T-helper 2 cell (primary cell): ENCODE results near the gene TMPRSS2.

ENCODE experiments used
- DNase-seq, 5 experiments: peaks; one replicate each; pipeline versions ENCODE4 v3.0.0 to v3.0.0-alpha.2; 2012 to 2022

Gene TMPRSS2

GRCh38 chr21:41480086-41480690 lies 27.8 kb downstream of the TMPRSS2 start:
- no peak for DNase-seq

- no peak for DNase-seq
Observed at GRCh38 chr21:41479686-41480085, 28.3 kb downstream of the TMPRSS2 start.

- DNase-seq: no peak
Observed at GRCh38 chr21:41478319-41479177, 29.4 kb downstream of the TMPRSS2 start.

GRCh38 chr21:41477641-41478318 lies 30.2 kb downstream of the TMPRSS2 start:
- no peak for DNase-seq

- no peak for DNase-seq
Observed at GRCh38 chr21:41475714-41476420, 32.1 kb downstream of the TMPRSS2 start.

GRCh38 chr21:41472753-41473548 lies 35.0 kb downstream of the TMPRSS2 start:
- no peak for DNase-seq

- no peak for DNase-seq
Observed at GRCh38 chr21:41470054-41470453, 37.9 kb downstream of the TMPRSS2 start.

GRCh38 chr21:41466024-41466820 lies 41.7 kb downstream of the TMPRSS2 start:
- no peak for DNase-seq

GRCh38 chr21:41465176-41465781 lies 42.7 kb downstream of the TMPRSS2 start:
- no peak for DNase-seq

GRCh38 chr21:41460578-41461527 lies 47.1 kb downstream of the TMPRSS2 start:
- DNase-seq: peak; percentile 7 to 47 (median 21)

- DNase-seq: no peak
Observed at GRCh38 chr21:41459884-41460534, 47.9 kb downstream of the TMPRSS2 start.

- DNase-seq: no peak
Observed at GRCh38 chr21:41458559-41458958, 49.4 kb downstream of the TMPRSS2 start.

GRCh38 chr21:41458121-41458520 lies 49.8 kb downstream of the TMPRSS2 start:
- no peak for DNase-seq

- DNase-seq: no peak
Observed at GRCh38 chr21:41453761-41454160, 54.2 kb downstream of the TMPRSS2 start.

GRCh38 chr21:41453198-41453597 lies 54.8 kb downstream of the TMPRSS2 start:
- no peak for DNase-seq

GRCh38 chr21:41451753-41452676 lies 55.9 kb downstream of the TMPRSS2 start:
- DNase-seq: no peak

- no peak for DNase-seq
Observed at GRCh38 chr21:41449613-41450012, 58.3 kb downstream of the TMPRSS2 start.

- DNase-seq: no peak
Observed at GRCh38 chr21:41447356-41447755, 60.6 kb downstream of the TMPRSS2 start.
